CD8-positive, alpha-beta memory T cell (primary cell): ENCODE results near the gene CGB5. TPM values are rescaled to one million over a fixed set of nuclear protein-coding genes. Genes with fewer than 3 reads are reported as not detected.
"Not testable (repeated sequence)": the region's sequence is repeated elsewhere in the genome, so short reads cannot be mapped to it uniquely, and the experiment has no call there.

ENCODE experiments used
- CTCF ChIA-PET: fragments of 350-600 bp; sonication (Branson Sonifier 250); formaldehyde crosslinking; loops from one replicate; lab custom pipeline; 2021; ENCODE audit warnings: antibody characterized with exemption; lab: Charles Lee
- POLR2A ChIA-PET: fragments of 350-600 bp; sonication (Branson Sonifier 250); formaldehyde crosslinking; loops from one replicate; lab custom pipeline; 2021; ENCODE audit warnings: antibody characterized with exemption; lab: Charles Lee
- DNase-seq, 5 donors: peaks; one replicate each; pipeline versions ENCODE4 v3.0.0 to v3.0.0-alpha.2; 2020 to 2022; ENCODE audit warnings: mixed read lengths in 1 of 5
- H3K27ac ChIP-seq: one replicate; pipeline ENCODE4 v1.7.0; 2013; ENCODE audit warnings: low read depth, mild to moderate bottlenecking, low read length, moderate library complexity
- H3K27me3 ChIP-seq: 2 replicates; pipeline ENCODE4 v1.7.0; 2013; ENCODE audit warnings: low read length, mild to moderate bottlenecking; ENCODE audit not compliant: insufficient read depth, poor library complexity, severe bottlenecking
- H3K36me3 ChIP-seq: 2 replicates; pipeline ENCODE4 v1.7.0; 2013; ENCODE audit warnings: mild to moderate bottlenecking, low read length, moderate library complexity; ENCODE audit not compliant: insufficient read depth
- H3K4me1 ChIP-seq: 2 replicates; pipeline ENCODE4 v1.7.0; 2013; ENCODE audit warnings: mild to moderate bottlenecking, low read length, moderate library complexity; ENCODE audit not compliant: insufficient read depth
- H3K4me3 ChIP-seq: 2 replicates; pipeline ENCODE4 v1.7.0; 2013; ENCODE audit warnings: mild to moderate bottlenecking, low read length
- H3K9me3 ChIP-seq: 2 replicates; pipeline ENCODE4 v1.7.0; 2013; ENCODE audit warnings: mild to moderate bottlenecking, low read length
- H3K27ac Mint-ChIP-seq, 8 donors: one replicate each; pipeline ENCODE4 v1.8.0; 2020 to 2021; ENCODE audit warnings: mixed read lengths in 8 of 8, mild to moderate bottlenecking in 6 of 8, inconsistent platforms in 3 of 8, moderate library complexity in 3 of 8
- H3K27me3 Mint-ChIP-seq, 2 donors: one replicate each; pipeline ENCODE4 v1.8.0; 2020 to 2021; ENCODE audit warnings: mixed read lengths in 2 of 2, mild to moderate bottlenecking in 1 of 2, moderate library complexity in 1 of 2
- H3K36me3 Mint-ChIP-seq, 3 donors: one replicate each; pipeline ENCODE4 v1.8.0; 2020 to 2021; ENCODE audit warnings: mixed read lengths in 3 of 3, inconsistent platforms in 1 of 3, mild to moderate bottlenecking in 1 of 3
- H3K4me1 Mint-ChIP-seq, 3 donors: one replicate each; pipeline ENCODE4 v1.8.0; 2020 to 2021; ENCODE audit warnings: mixed read lengths in 3 of 3, inconsistent platforms in 1 of 3, mild to moderate bottlenecking in 1 of 3
- H3K4me3 Mint-ChIP-seq, 7 donors: one replicate each; pipeline ENCODE4 v1.8.0; 2020 to 2021; ENCODE audit warnings: mixed read lengths in 7 of 7, mild to moderate bottlenecking in 6 of 7, moderate library complexity in 4 of 7, inconsistent platforms in 2 of 7
- H3K9me3 Mint-ChIP-seq, 5 donors: one replicate each; pipeline ENCODE4 v1.8.0; 2020 to 2022; ENCODE audit warnings: mixed read lengths in 5 of 5, mild to moderate bottlenecking in 3 of 5, moderate library complexity in 2 of 5, inconsistent platforms in 1 of 5
- polyA plus RNA-seq: library from polyadenylated mRNA; unstranded; fragments of 300-500 nt; fragmentation: Illumina TruSeq; gene quantifications from one replicate; pipeline ENCODE4 v1.2.3, GENCODE V29; 2021
- total RNA-seq, 2 experiments: library from RNA; stranded (reverse); gene quantifications; one replicate each; pipeline ENCODE4 v1.2.3, GENCODE V29; 2021

Gene CGB5
- total and polyA plus RNA-seq, 3 experiments from 2014 or later: not detected

DNA sequence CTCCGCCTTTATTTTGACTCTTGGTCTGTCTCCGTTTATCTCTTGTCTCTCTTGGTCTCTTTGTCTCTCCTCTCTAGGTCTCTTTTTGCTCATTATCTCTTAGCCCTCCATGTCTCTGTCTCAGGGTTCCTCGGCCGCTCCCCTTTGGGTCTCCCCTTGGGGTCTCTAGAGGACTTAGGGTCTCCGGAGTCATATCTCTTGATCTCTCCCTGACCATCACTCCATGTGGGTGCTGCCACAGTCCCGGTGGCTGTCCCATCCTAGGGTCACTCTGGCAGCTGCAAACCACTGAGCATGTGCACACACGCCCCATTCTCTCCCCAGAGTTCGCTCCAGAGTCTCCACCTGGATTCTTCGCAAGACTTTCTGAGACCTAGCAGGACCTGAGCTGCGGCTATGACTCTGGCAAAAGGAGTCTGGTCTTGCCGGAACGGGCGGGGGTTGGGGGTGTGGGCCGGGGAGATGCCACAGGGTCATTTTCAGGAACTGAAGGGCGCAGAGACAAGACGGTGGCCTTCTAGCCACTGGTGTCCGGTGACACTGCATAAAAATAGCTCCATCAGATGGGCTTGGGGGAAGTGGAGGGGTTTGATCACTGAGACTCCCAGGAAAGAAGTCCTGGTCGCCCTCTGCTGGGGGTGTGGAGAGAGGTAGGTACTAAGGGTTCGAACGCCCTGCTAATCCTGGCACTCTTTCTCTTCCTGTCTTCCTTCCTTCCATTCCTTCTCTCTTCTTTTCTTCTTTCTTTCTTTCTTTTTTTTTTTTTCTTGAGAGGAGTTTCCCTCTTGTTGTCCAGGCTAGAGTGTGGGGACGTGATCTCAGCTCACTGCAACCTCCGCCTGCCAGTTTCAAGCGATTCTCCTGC lies 30.1 kb downstream of the CGB5 start:
- Mint-ChIP-seq H3K4me3 (peak overlapping the region in 4 of 7 donors; percentile 0 to 64 (median 26)), H3K9me3 (peaks cover 0 to 3% (median 0%) of the 10 kb centered on the region in 5 donors), H3K27me3 (peaks cover 54 to 66% of the 10 kb centered on the region in 2 donors), H3K27ac (peak overlapping the region in 3 of 8 donors; percentile 1 to 65 (median 50)), H3K4me1 (peaks cover 10 to 15% (median 10%) of the 10 kb centered on the region in 3 donors), H3K36me3 (peaks cover 0 to 7% (median 5%) of the 10 kb centered on the region in 3 donors)
- Histone ChIP-seq H3K4me3 (no peak overlapping the region), H3K4me1 (no peaks in the 10 kb centered on the region), H3K36me3 (no peaks in the 10 kb centered on the region), H3K27ac (peak overlapping the region; percentile 11), H3K27me3 (peaks cover 18% of the 10 kb centered on the region), H3K9me3 (no peaks in the 10 kb centered on the region)
- POLR2A ChIA-PET: interaction anchor here (0.6 kb wide), 1 partner anchor 528 kb away, joined by 5 read pairs; no protein-coding TSS in a partner anchor
- CTCF ChIA-PET: interaction anchor here (0.6 to 1.3 kb wide), 3 partner anchors 59 to 73 kb away, joined by 3 read pairs; no protein-coding TSS in a partner anchor
- DNase-seq: no peak

DNA sequence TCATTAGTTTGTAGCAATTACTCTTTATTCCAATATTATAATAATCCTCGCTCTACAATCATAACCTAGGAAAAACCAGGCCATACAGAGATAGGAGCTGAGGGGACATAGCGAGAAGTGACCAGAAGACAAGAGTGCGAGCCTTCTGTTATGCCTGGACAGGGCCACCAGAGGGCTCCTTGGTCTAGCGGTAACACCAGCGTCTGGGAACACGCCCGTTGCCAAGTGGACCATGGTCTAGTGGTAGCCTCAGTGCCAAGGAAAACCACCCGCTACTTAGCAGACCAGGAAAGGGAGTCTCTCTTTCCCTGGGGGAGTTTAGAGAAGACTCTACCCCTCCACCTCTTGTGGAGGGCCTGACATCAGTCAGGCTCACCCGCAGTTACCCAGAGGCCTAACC lies 31.2 kb downstream of the CGB5 start:
- H3K36me3 Mint-ChIP-seq, H3K4me1 ChIP-seq, DNase-seq, H3K36me3 ChIP-seq, H3K27ac ChIP-seq, H3K4me3 Mint-ChIP-seq, H3K4me3 ChIP-seq, H3K9me3 Mint-ChIP-seq, H3K9me3 ChIP-seq: not testable (repeated sequence)
- peaks cover 44 to 54% of the 10 kb centered on the region in 2 donors for H3K27me3 Mint-ChIP-seq
- ChIA-PET CTCF (interaction anchor here (1.3 kb wide), 1 partner anchor 62 kb away, joined by 3 read pairs; no protein-coding TSS in a partner anchor), POLR2A (interaction anchor here (0.6 kb wide), 1 partner anchor 527 kb away, joined by 5 read pairs; no protein-coding TSS in a partner anchor)
- peak overlapping the region in 1 of 8 donors; percentile 58 for H3K27ac Mint-ChIP-seq
- peaks cover 10 to 15% (median 10%) of the 10 kb centered on the region in 3 donors for H3K4me1 Mint-ChIP-seq
- H3K27me3 ChIP-seq: peaks cover 14% of the 10 kb centered on the region

DNA sequence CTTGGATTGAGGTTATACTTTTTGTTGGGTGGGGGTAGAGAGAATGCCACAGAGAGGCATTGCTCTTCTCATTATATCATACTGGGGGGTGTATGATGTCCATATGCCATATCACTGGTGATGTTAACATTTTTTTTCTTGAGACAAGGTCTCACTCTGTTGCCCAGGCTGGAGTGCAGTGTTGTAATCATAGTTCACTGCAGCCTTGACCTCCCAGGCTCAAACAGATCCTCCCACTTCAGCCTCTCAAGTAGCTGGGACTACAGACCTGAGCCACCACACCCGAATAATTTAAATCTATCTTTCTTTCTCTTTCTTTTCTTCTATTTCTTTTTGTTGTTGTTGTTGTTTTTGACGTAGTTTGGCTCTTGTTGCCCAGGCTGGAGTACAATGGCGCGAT lies 36.7 kb downstream of the CGB5 start:
- Mint-ChIP-seq H3K27ac (peak overlapping the region in 1 of 8 donors; percentile 34), H3K4me1 (peaks cover 6 to 13% (median 12%) of the 10 kb centered on the region in 3 donors), H3K4me3 (peak overlapping the region in 1 of 7 donors; percentile 19), H3K27me3 (peaks cover 15 to 20% of the 10 kb centered on the region in 2 donors), H3K9me3 (peaks cover 0 to 2% (median 0%) of the 10 kb centered on the region in 5 donors), H3K36me3 (peaks cover 0 to 3% (median 0%) of the 10 kb centered on the region in 3 donors)
- Histone ChIP-seq H3K36me3 (no peaks in the 10 kb centered on the region), H3K9me3 (no peaks in the 10 kb centered on the region), H3K4me3 (no peak overlapping the region), H3K27ac (no peak overlapping the region), H3K4me1 (peaks cover 4% of the 10 kb centered on the region), H3K27me3 (no peaks in the 10 kb centered on the region)
- DNase-seq: no peak
- ChIA-PET POLR2A (no interaction called here), CTCF (no interaction called here)

DNA sequence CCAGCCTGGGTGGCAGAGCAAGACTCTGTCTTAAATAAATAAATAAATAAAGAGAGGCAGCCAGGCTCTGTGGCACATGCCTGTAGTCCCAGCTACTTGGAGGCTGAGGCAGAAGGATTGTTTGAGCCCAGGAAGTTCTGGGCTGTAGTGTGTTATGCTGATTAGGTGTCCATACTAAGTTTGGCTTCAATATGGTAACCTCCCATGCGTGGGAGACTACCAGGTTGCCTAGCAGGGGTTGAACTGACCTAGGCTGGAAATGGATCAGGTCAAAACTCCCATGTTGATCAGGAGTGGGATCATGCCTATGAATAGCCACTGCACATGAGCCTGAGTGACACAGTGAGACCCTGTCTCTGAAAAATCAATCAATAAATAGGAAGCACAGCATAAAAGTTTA lies 37.6 kb downstream of the CGB5 start:
- H3K4me1 Mint-ChIP-seq: peaks cover 11 to 18% (median 17%) of the 10 kb centered on the region in 3 donors
- H3K9me3 Mint-ChIP-seq: peaks cover 0 to 2% (median 0%) of the 10 kb centered on the region in 5 donors
- Histone ChIP-seq H3K27ac (no peak overlapping the region), H3K9me3 (no peaks in the 10 kb centered on the region), H3K4me3 (no peak overlapping the region), H3K27me3 (no peaks in the 10 kb centered on the region), H3K4me1 (peaks cover 9% of the 10 kb centered on the region), H3K36me3 (no peaks in the 10 kb centered on the region)
- H3K4me3 Mint-ChIP-seq: peak overlapping the region in 1 of 7 donors; percentile 29
- ChIA-PET CTCF (no interaction called here), POLR2A (interaction anchor here (0.7 kb wide), 1 partner anchor 66 kb away, joined by 7 read pairs; no protein-coding TSS in a partner anchor)
- peaks cover 14 to 15% of the 10 kb centered on the region in 2 donors for H3K27me3 Mint-ChIP-seq
- DNase-seq: no peak
- H3K36me3 Mint-ChIP-seq: peaks cover 0 to 11% (median 0%) of the 10 kb centered on the region in 3 donors
- H3K27ac Mint-ChIP-seq: no peak overlapping the region

DNA sequence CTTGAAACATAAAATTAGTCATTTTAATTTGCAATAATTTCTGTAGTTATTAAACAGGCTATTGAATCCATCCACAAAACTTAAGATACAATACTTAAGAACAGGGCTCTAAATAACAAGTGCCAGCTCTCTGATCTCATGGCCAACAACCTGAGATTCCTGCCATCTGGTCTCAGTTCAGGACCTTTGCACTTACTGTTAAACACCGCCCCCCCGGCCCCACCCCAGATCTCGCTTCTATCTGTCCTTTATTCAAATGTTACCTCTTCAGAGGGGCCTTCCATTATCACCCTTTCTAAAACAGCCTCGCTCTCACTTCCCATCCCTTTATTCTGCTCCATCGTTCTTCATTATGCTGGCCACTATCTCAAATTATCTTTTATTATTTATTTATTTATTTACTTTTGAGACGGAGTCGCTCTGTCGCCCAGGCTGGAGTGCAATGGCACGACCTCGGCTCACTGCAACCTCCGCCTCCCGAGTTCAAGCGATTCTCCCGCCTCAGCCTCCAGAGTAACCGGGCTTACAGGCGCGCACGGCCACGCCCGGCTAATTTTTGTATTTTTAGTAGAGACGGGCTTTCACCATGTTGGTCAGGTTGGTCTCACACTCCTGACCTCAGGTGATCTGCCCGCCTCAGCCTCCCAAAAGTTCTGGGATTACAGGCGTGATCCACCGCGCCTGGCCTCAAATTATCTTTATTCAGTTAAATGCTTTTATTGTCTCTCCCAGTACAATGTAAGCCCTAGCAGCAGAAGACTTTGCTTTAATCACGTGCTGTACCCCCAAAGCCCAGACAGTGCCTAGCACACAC lies 40.8 kb downstream of the CGB5 start:
- POLR2A ChIA-PET: no interaction called here

DNA sequence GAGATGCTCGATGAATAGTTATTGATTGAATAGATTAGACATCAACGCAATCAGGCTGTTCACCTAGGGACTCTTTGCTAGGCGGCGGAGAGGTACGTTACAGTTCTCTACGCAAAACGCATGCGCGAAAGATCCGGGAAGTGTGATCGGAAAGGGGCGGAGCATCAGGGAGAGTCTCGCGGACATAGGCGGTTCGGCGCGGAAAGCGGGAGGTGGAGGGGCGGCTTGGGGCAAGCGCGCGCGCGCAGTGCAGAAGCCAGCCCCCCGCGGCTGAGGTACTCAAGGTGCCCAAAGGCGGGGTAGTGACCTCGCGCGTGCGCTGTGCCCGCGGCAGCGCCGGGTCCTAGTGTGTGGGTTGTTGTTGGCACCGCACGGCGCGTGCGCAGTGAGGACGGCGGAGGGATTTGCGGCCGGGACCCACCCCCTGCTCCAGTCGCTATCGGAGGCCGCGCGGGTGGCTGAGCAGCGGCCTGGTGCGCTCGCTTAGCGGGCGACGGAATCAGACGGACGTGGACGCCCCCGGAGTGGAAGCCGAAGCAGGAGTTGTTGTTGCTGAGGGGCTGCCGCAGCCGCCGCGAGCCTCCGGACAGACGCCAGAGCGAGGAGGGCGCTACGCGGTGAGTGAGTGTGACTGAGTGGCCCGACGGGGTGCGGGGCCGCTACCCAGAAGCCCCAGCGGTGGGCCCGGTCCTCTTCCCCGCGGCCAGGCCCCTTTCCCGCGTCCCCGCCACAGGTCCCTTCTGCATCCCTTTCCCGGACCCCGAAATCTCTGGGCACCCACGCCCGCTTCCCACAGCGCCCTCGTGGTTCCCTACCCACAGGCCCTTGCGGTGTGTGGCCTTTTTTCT lies 41.6 kb downstream of the CGB5 start, which contains the start of gene SNRNP70:
SNRNP70 (plus strand) TSS at position 432 of the 848 bp plus-strand sequence. CDS start 964 bp downstream, outside the sequence.
- peak; percentile 99 to 100 (median 100) for DNase-seq
- H3K9me3 ChIP-seq: no peaks in the 10 kb centered on the region
- peak within 1 kb of the TSS; percentile 82 for H3K27ac ChIP-seq
- peaks cover 30 to 48% (median 47%) of the 10 kb centered on the region in 3 donors for H3K4me1 Mint-ChIP-seq
- no peaks in the 10 kb centered on the region for H3K27me3 ChIP-seq
- POLR2A ChIA-PET: no interaction called here
- peak within 1 kb of the TSS; percentile 87 to 97 (median 93) for H3K27ac Mint-ChIP-seq
- CTCF ChIA-PET: interaction anchor here (0.6 to 4.0 kb wide), 3 partner anchors 9 to 21 kb away, joined by 3 to 28 read pairs (median 9); no protein-coding TSS in a partner anchor
- H3K36me3 Mint-ChIP-seq: peaks cover 6 to 37% (median 6%) of the 10 kb centered on the region in 3 donors
- peaks cover 0 to 2% (median 0%) of the 10 kb centered on the region in 5 donors for H3K9me3 Mint-ChIP-seq
- peaks cover 24% of the 10 kb centered on the region for H3K4me1 ChIP-seq
- peak within 1 kb of the TSS; percentile 99 for H3K4me3 ChIP-seq
- H3K4me3 Mint-ChIP-seq: peak within 1 kb of the TSS; percentile 92 to 96 (median 96)
- peaks cover 6 to 11% of the 10 kb centered on the region in 2 donors for H3K27me3 Mint-ChIP-seq
- H3K36me3 ChIP-seq: peaks cover 17% of the 10 kb centered on the region

More for the DNA sequence above, 40.8 kb downstream of the CGB5 start:
- Histone ChIP-seq H3K9me3 (no peaks in the 10 kb centered on the region), H3K36me3 (peaks cover 13% of the 10 kb centered on the region), H3K4me1 (peaks cover 24% of the 10 kb centered on the region), H3K4me3 (peak overlapping the region; percentile 99), H3K27ac (peak overlapping the region; percentile 82), H3K27me3 (no peaks in the 10 kb centered on the region)
- Mint-ChIP-seq H3K27ac (peak overlapping the region; percentile 87 to 97 (median 93)), H3K27me3 (peaks cover 8 to 11% of the 10 kb centered on the region in 2 donors), H3K4me3 (peak overlapping the region; percentile 92 to 96 (median 96)), H3K4me1 (peaks cover 27 to 43% (median 40%) of the 10 kb centered on the region in 3 donors), H3K36me3 (peaks cover 6 to 31% (median 6%) of the 10 kb centered on the region in 3 donors), H3K9me3 (peaks cover 0 to 2% (median 0%) of the 10 kb centered on the region in 5 donors)
- no peak for DNase-seq
- CTCF ChIA-PET: interaction anchor here (0.9 kb wide), 1 partner anchor 13 kb away, joined by 4 read pairs; no protein-coding TSS in a partner anchor
